Astrocyte (in vitro differentiated cells and primary cell): ENCODE measurements around the gene BOLA2B. TPM values are rescaled to one million over a fixed set of nuclear protein-coding genes. Genes with fewer than 3 reads are reported as not detected.

Experiments
- DNase-seq: peaks from one replicate; pipeline ENCODE4 v3.0.0-alpha.2; 2010; ENCODE audit warnings: low read depth
- FAIRE-seq: peaks from 2 replicates; lab custom pipeline; 2011; peaks lifted over from hg19 to GRCh38; lab: Jason Lieb, UNC
- H2AFZ ChIP-seq: 2 replicates; pipeline ENCODE4 v1.6.0; 2012; ENCODE audit warnings: low read depth, low read length, inconsistent platforms
- H3K27ac ChIP-seq: 2 replicates; pipeline ENCODE4 v1.5.1; 2011; ENCODE audit warnings: low read depth, low read length, inconsistent platforms
- H3K27me3 ChIP-seq: 2 replicates; pipeline ENCODE4 v1.6.0; 2011; ENCODE audit warnings: low read length, inconsistent platforms; ENCODE audit not compliant: insufficient read depth
- H3K36me3 ChIP-seq: 2 replicates; pipeline ENCODE4 v1.5.1; 2011; ENCODE audit warnings: low read length, inconsistent platforms; ENCODE audit not compliant: insufficient read depth
- H3K4me1 ChIP-seq: 2 replicates; pipeline ENCODE4 v1.5.1; 2011; ENCODE audit warnings: low read length, inconsistent platforms; ENCODE audit not compliant: insufficient read depth
- H3K4me2 ChIP-seq: 2 replicates; pipeline ENCODE4 v1.6.0; 2012; ENCODE audit warnings: low read length, inconsistent platforms
- H3K4me3 ChIP-seq: 2 replicates; pipeline ENCODE4 v1.5.1; 2011; ENCODE audit warnings: low read depth, mild to moderate bottlenecking, low read length, inconsistent platforms; ENCODE audit not compliant: insufficient read depth
- H3K79me2 ChIP-seq: 2 replicates; pipeline ENCODE4 v1.6.0; 2012; ENCODE audit warnings: mild to moderate bottlenecking, low read length, inconsistent platforms; ENCODE audit not compliant: insufficient read depth
- H3K9ac ChIP-seq: 2 replicates; pipeline ENCODE4 v1.6.0; 2012; ENCODE audit warnings: mild to moderate bottlenecking, low read length, inconsistent platforms
- H3K9me3 ChIP-seq: 2 replicates; pipeline ENCODE4 v1.5.1; 2012; ENCODE audit warnings: low read depth, mild to moderate bottlenecking, low read length, inconsistent platforms; ENCODE audit not compliant: insufficient read depth
- H4K20me1 ChIP-seq: 2 replicates; pipeline ENCODE4 v1.6.0; 2012; ENCODE audit warnings: low read length, inconsistent platforms; ENCODE audit not compliant: insufficient read depth
- H3K27ac Mint-ChIP-seq: one replicate; pipeline ENCODE4 v1.8.0; 2021; ENCODE audit warnings: mild to moderate bottlenecking, mixed read lengths; ENCODE audit not compliant: unreplicated experiment
- H3K27me3 Mint-ChIP-seq: one replicate; pipeline ENCODE4 v1.8.0; 2021; ENCODE audit warnings: low read depth, mixed read lengths; ENCODE audit not compliant: unreplicated experiment
- H3K36me3 Mint-ChIP-seq: one replicate; pipeline ENCODE4 v1.8.0; 2021; ENCODE audit warnings: low read depth, mixed read lengths; ENCODE audit not compliant: unreplicated experiment
- H3K4me1 Mint-ChIP-seq: one replicate; pipeline ENCODE4 v1.8.0; 2021; ENCODE audit warnings: low read depth, mixed read lengths; ENCODE audit not compliant: unreplicated experiment
- H3K4me3 Mint-ChIP-seq: one replicate; pipeline ENCODE4 v1.8.0; 2021; ENCODE audit warnings: mild to moderate bottlenecking, moderate library complexity, mixed read lengths; ENCODE audit not compliant: unreplicated experiment
- H3K9me3 Mint-ChIP-seq: one replicate; pipeline ENCODE4 v1.8.0; 2021; ENCODE audit warnings: mild to moderate bottlenecking, mixed read lengths; ENCODE audit not compliant: unreplicated experiment
- EZH2 ChIP-seq: IDR thresholded peaks from 2 replicates; pipeline ENCODE4 v1.6.1; 2012; ENCODE audit warnings: mild to moderate bottlenecking, low read length, inconsistent platforms; ENCODE audit not compliant: insufficient read depth
- total RNA-seq: library from RNA; stranded (reverse); gene quantifications from 2 replicates; pipeline ENCODE4 v1.2.1, GENCODE V29; 2021
- TF ChIP-seq, protein P1 (sequence below): IDR thresholded peaks from 2 replicates; pipeline ENCODE4 v1.5.1; 2011; ENCODE audit warnings: low read depth, mild to moderate bottlenecking, inconsistent platforms, low read length, moderate library complexity; ENCODE audit not compliant: insufficient read depth

BOLA2B gene
- total RNA-seq, 1 donor from 2014 or later: 125 TPM

DNA sequence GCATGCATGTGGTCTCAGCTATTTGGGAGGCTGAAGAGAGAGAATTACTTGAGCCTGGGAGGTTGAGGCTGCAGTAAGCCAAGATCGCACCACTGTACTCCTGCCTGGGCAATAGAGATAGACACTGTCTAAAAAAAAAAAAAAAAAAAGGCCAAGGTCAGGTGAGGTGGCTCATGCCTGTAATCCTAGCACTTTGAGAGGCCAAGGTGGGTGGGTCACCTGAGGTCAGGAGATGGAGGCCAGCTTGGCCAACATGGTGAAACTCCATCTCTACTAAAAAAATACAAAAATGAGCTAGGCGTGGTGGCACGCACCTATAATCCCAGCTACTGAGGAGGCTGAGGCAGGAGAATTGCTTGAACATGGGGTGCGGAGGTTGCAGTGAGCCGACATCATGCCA lies 38.3 kb downstream of the BOLA2B start:
- Histone ChIP-seq H2AFZ (no peak overlapping the region), H3K36me3 (no peaks in the 10 kb centered on the region), H3K79me2 (no peaks in the 10 kb centered on the region), H3K4me3 (no peak overlapping the region), H3K9ac (no peak overlapping the region), H3K27me3 (no peaks in the 10 kb centered on the region), H4K20me1 (no peaks in the 10 kb centered on the region), H3K27ac (no peak overlapping the region), H3K4me1 (no peaks in the 10 kb centered on the region), H3K9me3 (no peaks in the 10 kb centered on the region), H3K4me2 (no peak overlapping the region)
- no peak overlapping the region for H3K27ac Mint-ChIP-seq
- TF ChIP-seq, protein P1, sequence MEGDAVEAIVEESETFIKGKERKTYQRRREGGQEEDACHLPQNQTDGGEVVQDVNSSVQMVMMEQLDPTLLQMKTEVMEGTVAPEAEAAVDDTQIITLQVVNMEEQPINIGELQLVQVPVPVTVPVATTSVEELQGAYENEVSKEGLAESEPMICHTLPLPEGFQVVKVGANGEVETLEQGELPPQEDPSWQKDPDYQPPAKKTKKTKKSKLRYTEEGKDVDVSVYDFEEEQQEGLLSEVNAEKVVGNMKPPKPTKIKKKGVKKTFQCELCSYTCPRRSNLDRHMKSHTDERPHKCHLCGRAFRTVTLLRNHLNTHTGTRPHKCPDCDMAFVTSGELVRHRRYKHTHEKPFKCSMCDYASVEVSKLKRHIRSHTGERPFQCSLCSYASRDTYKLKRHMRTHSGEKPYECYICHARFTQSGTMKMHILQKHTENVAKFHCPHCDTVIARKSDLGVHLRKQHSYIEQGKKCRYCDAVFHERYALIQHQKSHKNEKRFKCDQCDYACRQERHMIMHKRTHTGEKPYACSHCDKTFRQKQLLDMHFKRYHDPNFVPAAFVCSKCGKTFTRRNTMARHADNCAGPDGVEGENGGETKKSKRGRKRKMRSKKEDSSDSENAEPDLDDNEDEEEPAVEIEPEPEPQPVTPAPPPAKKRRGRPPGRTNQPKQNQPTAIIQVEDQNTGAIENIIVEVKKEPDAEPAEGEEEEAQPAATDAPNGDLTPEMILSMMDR: no peak
- TF ChIP-seq EZH2: no peak
- no peak for FAIRE-seq
- H3K27me3 Mint-ChIP-seq: no peaks in the 10 kb centered on the region
- H3K4me1 Mint-ChIP-seq: no peaks in the 10 kb centered on the region
- DNase-seq: no peak
- H3K4me3 Mint-ChIP-seq: no peak overlapping the region
- H3K36me3 Mint-ChIP-seq: no peaks in the 10 kb centered on the region
- peaks cover 8% of the 10 kb centered on the region for H3K9me3 Mint-ChIP-seq

DNA sequence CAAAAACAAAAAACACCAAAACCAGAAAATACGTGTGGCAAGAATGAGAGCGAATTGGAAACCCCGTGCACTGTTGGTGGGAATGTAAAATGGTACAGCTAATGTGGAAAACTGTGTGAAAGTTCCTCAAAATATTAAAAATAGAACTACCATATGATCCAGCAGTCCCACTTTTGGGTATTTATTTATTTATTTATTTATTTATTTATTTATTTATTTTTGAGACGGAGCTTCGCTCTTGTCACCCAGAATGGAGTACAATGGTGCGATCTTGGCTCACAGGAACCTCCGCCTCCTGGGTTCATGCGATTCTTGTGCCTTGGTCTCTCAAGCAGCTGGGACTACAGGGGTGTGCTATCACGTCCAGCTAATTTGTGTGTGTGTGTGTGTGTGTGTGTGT lies 40.9 kb downstream of the BOLA2B start:
- no peaks in the 10 kb centered on the region for H3K36me3 ChIP-seq

DNA sequence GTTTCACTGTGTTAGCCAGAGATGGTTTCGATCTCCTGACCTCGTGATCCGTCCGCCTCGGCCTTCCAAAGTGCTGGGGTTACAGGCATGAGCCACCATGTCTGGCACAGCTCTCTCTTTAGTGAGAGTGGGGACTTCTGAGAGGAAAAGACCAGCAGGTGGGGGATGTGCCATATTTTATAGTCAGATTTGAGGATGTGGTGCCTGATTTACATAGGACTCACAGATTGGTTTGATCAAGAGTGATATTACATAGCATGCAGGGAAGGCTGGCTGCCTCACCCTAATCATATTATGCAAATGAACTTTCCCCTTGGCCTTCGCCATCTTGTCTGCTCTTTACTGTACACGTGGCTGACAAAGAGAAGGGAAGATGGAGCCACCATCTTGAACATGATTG lies 42.4 kb downstream of the BOLA2B start:
- H4K20me1 ChIP-seq: no peaks in the 10 kb centered on the region
- H3K79me2 ChIP-seq: no peaks in the 10 kb centered on the region
- no peaks in the 10 kb centered on the region for H3K27me3 ChIP-seq
- Mint-ChIP-seq H3K27me3 (no peaks in the 10 kb centered on the region), H3K4me3 (no peak overlapping the region), H3K4me1 (no peaks in the 10 kb centered on the region), H3K9me3 (peaks cover 20% of the 10 kb centered on the region), H3K27ac (no peak overlapping the region), H3K36me3 (no peaks in the 10 kb centered on the region)
- FAIRE-seq: no peak
- no peaks in the 10 kb centered on the region for H3K4me1 ChIP-seq
- no peaks in the 10 kb centered on the region for H3K36me3 ChIP-seq
- H3K27ac ChIP-seq: no peak overlapping the region
- H2AFZ ChIP-seq: no peak overlapping the region
- H3K4me2 ChIP-seq: no peak overlapping the region
- DNase-seq: no peak
- H3K9ac ChIP-seq: no peak overlapping the region
- TF ChIP-seq, protein P1: no peak
- no peak for TF ChIP-seq EZH2
- no peak overlapping the region for H3K4me3 ChIP-seq
- H3K9me3 ChIP-seq: peaks cover 2% of the 10 kb centered on the region

More for the DNA sequence above, 40.9 kb downstream of the BOLA2B start:
- Histone ChIP-seq H3K79me2 (no peaks in the 10 kb centered on the region), H3K4me2 (no peak overlapping the region), H3K4me1 (no peaks in the 10 kb centered on the region), H4K20me1 (no peaks in the 10 kb centered on the region), H3K27ac (no peak overlapping the region), H3K27me3 (no peaks in the 10 kb centered on the region), H3K4me3 (no peak overlapping the region), H3K9me3 (peaks cover 2% of the 10 kb centered on the region), H2AFZ (no peak overlapping the region), H3K9ac (no peak overlapping the region)
- no peaks in the 10 kb centered on the region for H3K4me1 Mint-ChIP-seq
- TF ChIP-seq, protein P1: no peak
- no peak for TF ChIP-seq EZH2
- no peaks in the 10 kb centered on the region for H3K27me3 Mint-ChIP-seq
- H3K36me3 Mint-ChIP-seq: no peaks in the 10 kb centered on the region
- no peak for FAIRE-seq
- H3K4me3 Mint-ChIP-seq: no peak overlapping the region
- H3K9me3 Mint-ChIP-seq: peaks cover 18% of the 10 kb centered on the region
- H3K27ac Mint-ChIP-seq: no peak overlapping the region
- no peak for DNase-seq
